C4-2B (cell line): ENCODE data around the gene LSM4.

ENCODE experiments used
- CTCF ChIP-seq: fragments of 450-650 bp; conservative IDR thresholded peaks from 2 replicates; pipeline ENCODE4 v1.5.1; 2017; ENCODE audit warnings: mild to moderate bottlenecking
- ZFX ChIP-seq: fragments of 450-650 bp; IDR thresholded peaks from 2 replicates; pipeline ENCODE4 v1.6.1; 2017

GRCh38 chr19:18353378-18354005 lies 30.6 kb upstream of the LSM4 start:
- TF ChIP-seq CTCF (no peak), ZFX (no peak)
